ENCODE data around the gene EFHD2.
"Not testable (repeated sequence)": the region's sequence is repeated elsewhere in the genome, so short reads cannot be mapped to it uniquely, and the experiment has no call there.

EFHD2 gene

DNA sequence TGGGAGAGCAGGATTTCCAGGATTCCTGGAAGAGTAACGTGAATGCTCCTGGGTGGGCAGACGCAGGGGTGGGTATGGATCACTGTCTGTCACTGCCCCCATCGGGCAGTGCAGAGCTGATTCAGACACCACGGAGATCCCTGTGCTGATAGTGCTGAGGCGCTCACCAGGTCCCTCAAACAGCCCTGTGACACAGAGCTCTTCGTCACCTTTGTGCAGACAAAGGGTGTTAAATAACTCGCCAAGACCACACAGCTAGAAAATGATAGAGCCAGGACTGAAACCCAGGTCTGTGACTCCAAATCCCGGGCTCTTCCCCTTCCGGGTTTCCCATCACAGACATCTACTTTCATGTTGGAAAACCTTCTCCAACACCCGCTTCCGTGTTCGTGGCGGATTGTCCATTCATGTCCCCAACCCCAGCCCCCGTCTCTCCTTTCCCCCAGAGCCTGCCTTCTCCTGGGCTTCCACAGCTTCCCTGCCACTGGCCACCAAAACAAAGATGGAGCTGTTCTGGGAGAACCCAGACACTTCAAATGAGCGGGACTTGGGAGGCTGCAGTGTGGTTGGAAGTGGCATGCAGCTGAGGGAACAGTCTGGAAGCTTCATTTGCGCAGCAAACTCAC is 2.6 kb downstream of the EFHD2 start:
- DNase-seq (ENCODE audit: low read depth in 2 of 2) = no peak

DNA sequence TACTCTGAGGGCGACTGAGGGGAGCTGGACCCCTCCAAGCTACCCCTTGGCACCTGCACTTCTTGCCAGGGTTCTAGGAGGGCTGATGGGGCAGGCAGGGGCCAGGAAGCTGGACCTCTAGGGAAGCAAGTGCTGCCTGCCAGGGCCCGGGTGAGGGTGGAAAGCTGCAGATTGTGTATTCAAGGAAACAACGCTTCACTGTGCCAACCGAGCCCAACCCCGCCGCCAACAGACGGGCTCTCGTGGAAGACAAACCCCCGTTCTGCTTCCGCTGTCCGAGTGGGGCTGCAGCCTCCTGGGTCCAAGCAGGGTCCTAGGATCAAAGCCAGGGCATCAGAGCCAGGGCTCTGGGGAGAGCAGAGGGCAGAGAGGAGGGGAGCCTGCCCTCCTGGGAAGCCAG is 3.2 kb downstream of the EFHD2 start:
- no peak for DNase-seq (ENCODE audit: low read depth in 2 of 2)

DNA sequence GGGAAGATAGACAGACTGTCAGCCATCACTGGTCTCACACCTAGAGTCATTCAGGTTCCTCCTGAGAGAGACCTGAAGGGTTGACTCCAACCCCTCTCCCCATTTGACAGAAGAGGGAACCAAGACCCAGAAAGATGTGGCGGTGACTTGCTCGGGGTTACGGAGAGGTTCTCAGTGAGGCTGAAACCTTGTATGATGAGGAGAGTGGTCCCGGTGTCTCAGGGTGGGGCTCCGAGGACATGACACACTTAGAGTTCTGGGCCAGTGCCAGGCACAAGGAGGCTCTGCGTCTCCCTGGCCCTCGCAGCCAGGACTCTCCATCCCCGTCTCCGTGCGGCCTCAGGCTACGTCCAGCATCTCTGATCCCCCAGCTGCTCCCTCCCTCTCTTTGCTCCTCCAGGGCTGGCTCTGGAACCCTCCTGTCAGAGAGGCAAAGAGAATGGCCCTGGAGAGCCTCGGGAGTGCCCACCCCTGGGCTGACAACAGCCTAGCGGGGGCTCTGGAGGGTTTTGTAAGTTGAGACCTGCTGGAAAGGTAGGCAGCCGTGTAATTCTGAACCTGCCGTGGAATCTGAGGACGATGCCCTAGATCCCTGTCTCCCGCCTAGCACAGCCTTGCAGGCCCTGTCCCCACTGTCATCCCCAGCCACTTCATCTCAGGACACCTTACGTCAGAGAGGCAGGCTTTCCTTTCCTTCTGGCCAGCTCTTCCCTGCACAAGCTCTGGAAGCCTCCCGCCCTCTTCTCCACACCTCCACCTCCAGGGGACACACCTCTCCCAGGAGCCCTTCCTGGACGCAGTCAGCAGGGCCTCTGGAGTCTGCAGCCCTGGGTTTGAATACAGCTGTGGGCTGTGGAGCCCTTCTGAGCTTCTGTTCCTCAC is 4.1 kb downstream of the EFHD2 start:
- DNase-seq (ENCODE audit: low read depth in 2 of 2) = no peak

GRCh38 chr1:15414445-15414983 is 4.8 kb downstream of the EFHD2 start:
- DNase-seq (ENCODE audit: low read depth in 2 of 2) = no peak

- DNase-seq (ENCODE audit: low read depth in 2 of 2) = no peak
Observed at GRCh38 chr1:15417059-15417934, 7.6 kb downstream of the EFHD2 start.

GRCh38 chr1:15418806-15419515 is 9.3 kb downstream of the EFHD2 start:
- no peak for DNase-seq (ENCODE audit: low read depth in 2 of 2)

DNA sequence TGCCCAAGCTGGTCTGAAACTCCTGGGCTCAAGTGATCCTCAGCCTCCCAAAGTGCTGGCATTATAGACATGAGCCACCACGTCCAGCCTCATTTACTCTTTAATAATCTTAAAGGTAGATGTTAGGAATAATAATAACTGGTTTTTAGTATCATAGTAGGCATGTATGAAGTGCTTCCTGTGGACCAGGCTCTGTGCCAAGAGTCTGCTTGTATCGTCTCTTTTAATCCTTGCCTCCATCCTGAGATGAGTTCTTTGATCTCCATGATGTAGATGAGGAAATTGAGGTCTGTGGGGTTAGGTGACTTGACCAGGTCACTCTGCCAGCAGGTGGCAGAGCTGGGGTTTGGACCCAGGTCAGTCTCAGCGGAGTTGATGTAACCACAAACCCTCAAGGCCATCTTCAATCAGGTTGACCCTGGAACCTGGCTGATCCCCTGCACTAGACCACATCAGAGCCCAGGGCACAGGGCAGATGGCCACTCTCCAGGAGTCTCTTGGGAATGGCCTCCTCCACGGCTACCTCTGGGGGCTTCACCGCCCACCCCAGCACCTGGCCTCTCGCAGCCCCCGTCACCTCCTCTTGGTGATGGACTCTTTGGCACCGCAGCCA is 11.3 kb downstream of the EFHD2 start:
- DNase-seq (ENCODE audit: low read depth in 2 of 2) = no peak

- no peak for DNase-seq (ENCODE audit: low read depth in 2 of 2)
Observed at GRCh38 chr1:15422871-15423270, 13.2 kb downstream of the EFHD2 start.

DNA sequence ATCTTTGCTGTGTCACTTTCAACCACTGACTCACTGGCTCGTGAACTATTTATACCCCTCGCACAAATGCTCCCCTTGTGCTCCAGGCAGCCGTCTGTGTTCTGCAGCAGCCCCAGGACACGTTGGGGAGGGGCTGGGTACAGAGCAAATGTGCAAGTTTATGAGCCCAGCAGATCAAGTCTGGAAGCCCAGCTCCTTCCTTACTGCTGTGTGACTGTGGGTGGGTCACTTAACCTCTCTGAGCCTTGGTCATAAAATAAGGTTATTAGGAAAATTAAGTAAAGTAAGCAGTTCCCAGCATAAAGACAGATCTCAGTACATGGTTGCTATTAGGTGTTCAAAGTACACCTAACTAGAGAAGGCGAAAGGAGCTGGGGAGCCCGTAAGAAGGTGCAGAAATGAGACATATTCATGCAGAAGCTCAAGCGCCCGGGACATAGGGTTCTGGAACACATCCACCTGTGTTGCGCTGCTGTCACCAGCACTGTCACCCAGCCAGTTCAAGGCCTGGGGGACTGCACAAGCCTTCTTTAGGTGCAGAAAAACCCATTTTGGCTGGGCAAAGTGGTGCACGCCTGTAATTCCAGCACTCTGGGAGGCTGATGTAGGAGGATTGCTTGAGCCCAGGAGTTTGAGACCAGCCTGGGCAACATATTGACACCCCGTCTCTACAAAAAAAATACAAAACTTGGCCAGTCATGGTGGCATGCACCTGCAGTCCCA is 13.8 kb downstream of the EFHD2 start:
- no peak for DNase-seq (ENCODE audit: low read depth in 2 of 2)

GRCh38 chr1:15424146-15424667 is 14.5 kb downstream of the EFHD2 start:
- no peak for DNase-seq (ENCODE audit: low read depth in 2 of 2)

- DNase-seq (ENCODE audit: low read depth in 2 of 2) = no peak
Observed at GRCh38 chr1:15424981-15425380, 15.3 kb downstream of the EFHD2 start.

- DNase-seq (ENCODE audit: low read depth in 2 of 2) = no peak
Observed at GRCh38 chr1:15425521-15425920, 15.8 kb downstream of the EFHD2 start.

GRCh38 chr1:15425958-15426357 is 16.3 kb downstream of the EFHD2 start:
- no peak for DNase-seq (ENCODE audit: low read depth in 2 of 2)

GRCh38 chr1:15426492-15427279 is 17.0 kb downstream of the EFHD2 start:
- no peak for DNase-seq (ENCODE audit: low read depth in 2 of 2)

- no peak for DNase-seq (ENCODE audit: low read depth in 2 of 2)
Observed at GRCh38 chr1:15427280-15427666, 17.6 kb downstream of the EFHD2 start.

- not testable (repeated sequence) for DNase-seq (ENCODE audit: low read depth in 2 of 2)
Observed at GRCh38 chr1:15428252-15428651, 18.6 kb downstream of the EFHD2 start.

DNA sequence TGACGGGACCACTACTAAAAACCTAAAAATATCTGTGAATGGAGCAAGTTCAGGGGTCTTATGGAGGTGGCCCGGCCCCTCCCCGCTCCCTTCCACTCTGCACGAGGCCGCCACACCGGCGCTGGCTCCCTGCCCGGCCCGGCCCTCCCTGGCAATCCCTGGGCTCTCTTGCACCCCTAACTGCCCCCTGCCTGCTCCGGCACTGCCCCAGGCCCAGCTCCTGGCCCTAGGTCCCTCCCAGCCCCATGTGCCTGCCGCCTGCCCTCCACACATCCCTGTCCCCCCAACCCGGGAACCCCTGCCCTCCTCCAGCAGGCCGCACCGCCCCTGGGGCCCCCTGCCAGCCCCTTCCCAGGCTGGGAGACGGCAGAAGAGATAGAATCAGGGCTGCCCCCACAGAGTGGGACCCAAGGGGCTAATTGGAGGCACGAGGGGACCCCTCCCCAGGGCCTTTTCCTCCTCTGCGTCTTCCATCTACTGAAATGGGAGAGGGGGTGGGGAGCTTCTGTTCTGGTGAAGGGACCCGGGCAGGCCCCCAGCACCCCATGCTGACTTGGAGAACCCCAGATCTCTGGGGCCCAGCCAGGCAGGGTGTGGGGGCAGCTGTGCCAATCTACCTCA is 19.2 kb downstream of the EFHD2 start:
- no peak for DNase-seq (ENCODE audit: low read depth in 2 of 2)

- no peak for DNase-seq (ENCODE audit: low read depth in 2 of 2)
Observed at GRCh38 chr1:15429701-15430149, 20.0 kb downstream of the EFHD2 start.
